COLO829 (cell line): ENCODE results near the gene NAPG.
"Not testable (repeated sequence)": the region's sequence is repeated elsewhere in the genome, so short reads cannot be mapped to it uniquely, and the experiment has no call there.

Experiments
- DNase-seq: peaks from one replicate; pipeline ENCODE4 v3.0.0; 2012; ENCODE audit warnings: low spot score

NAPG gene

GRCh38 chr18:10546557-10547300 lies 20.9 kb downstream of the NAPG start:
- no peak for DNase-seq

GRCh38 chr18:10552226-10552625 lies 26.4 kb downstream of the NAPG start:
- DNase-seq, result no peak

- not testable (repeated sequence) for DNase-seq
Measured at GRCh38 chr18:10556251-10556650, 30.4 kb downstream of the NAPG start.

- no peak for DNase-seq
Measured at GRCh38 chr18:10557085-10557677, 31.4 kb downstream of the NAPG start.

GRCh38 chr18:10558243-10558966 lies 32.6 kb downstream of the NAPG start:
- DNase-seq, result no peak

- DNase-seq, result no peak
Measured at GRCh38 chr18:10558967-10559298, 33.1 kb downstream of the NAPG start.

- DNase-seq, result no peak
Measured at GRCh38 chr18:10559553-10560451, 34.0 kb downstream of the NAPG start.

GRCh38 chr18:10560452-10561045 lies 34.7 kb downstream of the NAPG start:
- peak; percentile 53 for DNase-seq

- DNase-seq, result no peak
Measured at GRCh38 chr18:10562773-10563160, 36.9 kb downstream of the NAPG start.

- no peak for DNase-seq
Measured at GRCh38 chr18:10563886-10564285, 38.1 kb downstream of the NAPG start.

GRCh38 chr18:10564975-10565773 lies 39.3 kb downstream of the NAPG start:
- DNase-seq, result no peak

GRCh38 chr18:10565835-10566234 lies 40.0 kb downstream of the NAPG start:
- no peak for DNase-seq

- DNase-seq, result no peak
Measured at GRCh38 chr18:10566390-10566789, 40.6 kb downstream of the NAPG start.

- DNase-seq, result not testable (repeated sequence)
Measured at GRCh38 chr18:10569941-10570340, 44.1 kb downstream of the NAPG start.

GRCh38 chr18:10570622-10571021 lies 44.8 kb downstream of the NAPG start:
- no peak for DNase-seq

GRCh38 chr18:10571537-10571936 lies 45.7 kb downstream of the NAPG start:
- no peak for DNase-seq

- not testable (repeated sequence) for DNase-seq
Measured at GRCh38 chr18:10573261-10573660, 47.4 kb downstream of the NAPG start.

- not testable (repeated sequence) for DNase-seq
Measured at GRCh38 chr18:10574412-10574811, 48.6 kb downstream of the NAPG start.

- DNase-seq, result not testable (repeated sequence)
Measured at GRCh38 chr18:10577842-10578572, 52.2 kb downstream of the NAPG start.

- DNase-seq, result not testable (repeated sequence)
Measured at GRCh38 chr18:10578573-10578899, 52.7 kb downstream of the NAPG start.
